ENCODE data around the gene PFDN2. TPM values are rescaled to one million over a fixed set of nuclear protein-coding genes. Genes with fewer than 3 reads are reported as not detected.

PFDN2 gene
- polyA plus RNA-seq, 3 donors from 2014 or later = 63.4 to 84.4 (median 83.0) TPM

- H3K9me3 Mint-ChIP-seq = no peaks in the 10 kb centered on the region
- no peak within 1 kb of the TSS for H3K27ac Mint-ChIP-seq
- peaks cover 1 to 4% (median 3%) of the 10 kb centered on the region in 3 donors for H3K27me3 Mint-ChIP-seq (ENCODE audit: low read depth in 3 of 3)
- no peak within 1 kb of the TSS for H3K4me3 Mint-ChIP-seq
- no peak for DNase-seq
- H3K4me1 Mint-ChIP-seq = no peaks in the 10 kb centered on the region
- H3K36me3 Mint-ChIP-seq = no peaks in the 10 kb centered on the region
Measured at GRCh38 chr1:161089251-161089924, 28.4 kb downstream of the PFDN2 start, which contains the start of gene NECTIN4. Gene NECTIN4, minus strand, starts transcription at chr1:161089558. Its CDS starts 262 bp downstream, at chr1:161089296.

DNA sequence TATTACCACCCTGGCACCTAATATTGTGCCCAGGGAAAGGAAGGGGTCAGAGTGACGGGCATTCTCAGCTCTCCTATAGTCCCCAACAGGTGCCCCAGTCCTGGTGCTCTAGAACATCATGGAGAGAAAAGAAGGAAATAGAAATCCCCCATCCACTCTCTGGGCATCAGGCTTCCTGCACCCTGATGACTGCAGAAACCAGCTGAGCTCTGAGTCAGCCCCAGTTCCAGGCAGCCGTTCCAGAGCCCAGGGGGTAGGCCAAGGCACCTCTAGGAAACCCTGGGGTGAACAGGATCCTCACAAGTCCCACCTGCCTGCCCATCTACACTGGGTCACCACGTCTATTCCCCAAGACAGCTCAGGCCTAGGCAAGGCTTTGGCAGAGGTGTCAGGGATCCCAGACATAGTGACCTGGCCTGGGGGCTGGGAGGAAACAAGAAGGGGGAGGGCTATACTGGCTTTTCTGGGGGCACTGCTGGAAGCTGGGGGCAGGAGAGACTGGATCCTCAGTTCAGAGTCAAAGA, 29.2 kb downstream of the PFDN2 start:
- H3K4me3 Mint-ChIP-seq = no peak overlapping the region
- H3K9me3 Mint-ChIP-seq = no peaks in the 10 kb centered on the region
- no peaks in the 10 kb centered on the region for H3K4me1 Mint-ChIP-seq
- no peaks in the 10 kb centered on the region for H3K36me3 Mint-ChIP-seq
- DNase-seq = no peak
- peaks cover under 1 to 4% (median 1%) of the 10 kb centered on the region in 3 donors for H3K27me3 Mint-ChIP-seq (ENCODE audit: low read depth in 3 of 3)
- no peak overlapping the region for H3K27ac Mint-ChIP-seq

DNA sequence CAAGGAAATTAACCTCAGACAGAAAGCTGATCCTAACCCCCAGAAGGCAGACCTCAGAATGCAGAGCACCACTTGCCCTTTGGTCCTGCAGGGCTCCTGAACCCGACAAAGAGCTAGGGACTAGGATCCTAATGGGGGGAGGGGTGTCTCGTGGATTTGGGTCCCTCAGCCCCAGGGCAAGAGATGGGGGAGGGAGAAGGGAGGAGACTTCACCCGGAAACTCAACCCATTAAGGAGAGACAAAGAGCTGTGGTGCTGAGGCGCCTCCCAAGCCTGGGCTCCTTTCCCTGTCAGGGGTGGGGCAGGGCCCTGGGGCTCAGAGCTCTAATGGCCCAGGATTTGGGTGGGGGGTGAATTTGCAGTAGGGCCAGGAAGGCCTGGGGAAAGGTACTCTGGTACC, 31.4 kb downstream of the PFDN2 start:
- Mint-ChIP-seq H3K36me3 (no peaks in the 10 kb centered on the region), H3K9me3 (no peaks in the 10 kb centered on the region), H3K4me1 (no peaks in the 10 kb centered on the region), H3K4me3 (no peak overlapping the region), H3K27ac (no peak overlapping the region), H3K27me3 (ENCODE audit: low read depth in 3 of 3) (peaks cover 0 to 2% (median 1%) of the 10 kb centered on the region in 3 donors)
- DNase-seq = no peak

GRCh38 chr1:161085165-161085564, 32.7 kb downstream of the PFDN2 start:
- H3K27me3 Mint-ChIP-seq (ENCODE audit: low read depth in 3 of 3) = peaks cover 0 to 2% (median 1%) of the 10 kb centered on the region in 3 donors
- no peak overlapping the region for H3K4me3 Mint-ChIP-seq
- no peak overlapping the region for H3K27ac Mint-ChIP-seq
- no peak for DNase-seq
- no peaks in the 10 kb centered on the region for H3K4me1 Mint-ChIP-seq
- H3K9me3 Mint-ChIP-seq = no peaks in the 10 kb centered on the region
- H3K36me3 Mint-ChIP-seq = no peaks in the 10 kb centered on the region

- H3K9me3 Mint-ChIP-seq = no peaks in the 10 kb centered on the region
- no peak overlapping the region for H3K4me3 Mint-ChIP-seq
- H3K27ac Mint-ChIP-seq = no peak overlapping the region
- no peaks in the 10 kb centered on the region for H3K4me1 Mint-ChIP-seq
- peaks cover 0 to 2% (median 1%) of the 10 kb centered on the region in 3 donors for H3K27me3 Mint-ChIP-seq (ENCODE audit: low read depth in 3 of 3)
- no peaks in the 10 kb centered on the region for H3K36me3 Mint-ChIP-seq
- DNase-seq = no peak
Measured at GRCh38 chr1:161084597-161084988, 33.2 kb downstream of the PFDN2 start.

GRCh38 chr1:161083748-161084596, 33.9 kb downstream of the PFDN2 start:
- no peak for DNase-seq
- peaks cover 0 to 2% (median 1%) of the 10 kb centered on the region in 3 donors for H3K27me3 Mint-ChIP-seq (ENCODE audit: low read depth in 3 of 3)
- H3K36me3 Mint-ChIP-seq = no peaks in the 10 kb centered on the region
- no peaks in the 10 kb centered on the region for H3K4me1 Mint-ChIP-seq
- no peaks in the 10 kb centered on the region for H3K9me3 Mint-ChIP-seq
- H3K4me3 Mint-ChIP-seq = no peak overlapping the region
- no peak overlapping the region for H3K27ac Mint-ChIP-seq

DNA sequence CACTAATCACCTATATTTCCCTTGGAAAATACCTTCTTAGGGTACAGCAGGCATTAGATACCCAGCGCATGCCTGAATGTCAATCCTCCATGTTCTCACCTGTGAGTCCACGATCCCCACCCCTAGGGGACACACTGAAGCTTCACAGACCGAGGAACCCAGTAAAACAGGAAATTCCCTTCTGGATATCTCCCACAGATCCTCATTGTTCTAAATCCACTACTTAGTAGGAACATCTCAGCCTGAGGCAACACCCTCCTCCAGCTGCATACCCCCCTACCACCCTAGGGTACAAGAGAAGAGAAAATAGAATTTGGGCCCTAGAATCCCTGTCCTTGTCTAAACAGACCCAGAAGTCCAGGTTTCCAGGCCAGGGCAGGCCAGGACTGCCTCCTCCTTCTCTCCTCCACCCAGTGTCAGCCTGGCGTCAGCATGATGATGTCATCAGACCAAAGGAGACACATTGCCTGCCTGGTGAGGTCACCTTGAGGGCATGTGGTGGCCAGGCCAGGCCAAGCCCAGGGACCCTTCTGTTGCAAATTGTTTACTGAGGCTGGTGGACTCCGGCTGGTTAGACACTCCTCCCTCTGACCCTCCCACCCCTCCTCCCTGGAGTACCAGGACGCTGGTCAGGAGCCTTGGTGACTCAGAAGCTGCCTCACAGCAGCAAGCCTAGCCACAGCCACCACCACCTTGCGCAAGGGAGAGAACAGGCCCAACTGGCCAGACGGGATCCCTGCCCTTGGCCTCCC, 34.7 kb downstream of the PFDN2 start:
- H3K27me3 Mint-ChIP-seq (ENCODE audit: low read depth in 3 of 3) = peaks cover 0 to 6% (median 0%) of the 10 kb centered on the region in 3 donors
- no peaks in the 10 kb centered on the region for H3K36me3 Mint-ChIP-seq
- no peaks in the 10 kb centered on the region for H3K9me3 Mint-ChIP-seq
- no peak overlapping the region for H3K27ac Mint-ChIP-seq
- no peak overlapping the region for H3K4me3 Mint-ChIP-seq
- no peaks in the 10 kb centered on the region for H3K4me1 Mint-ChIP-seq
- DNase-seq = no peak

GRCh38 chr1:161082483-161082882, 35.4 kb downstream of the PFDN2 start:
- DNase-seq = no peak
- Mint-ChIP-seq H3K36me3 (no peaks in the 10 kb centered on the region), H3K4me3 (no peak overlapping the region), H3K9me3 (no peaks in the 10 kb centered on the region), H3K27ac (no peak overlapping the region), H3K4me1 (no peaks in the 10 kb centered on the region), H3K27me3 (ENCODE audit: low read depth in 3 of 3) (peaks cover 0 to 6% (median 0%) of the 10 kb centered on the region in 3 donors)

GRCh38 chr1:161081519-161081918, 36.3 kb downstream of the PFDN2 start:
- H3K4me1 Mint-ChIP-seq = no peaks in the 10 kb centered on the region
- H3K4me3 Mint-ChIP-seq = no peak overlapping the region
- H3K27me3 Mint-ChIP-seq (ENCODE audit: low read depth in 3 of 3) = peaks cover 0 to 6% (median 0%) of the 10 kb centered on the region in 3 donors
- H3K9me3 Mint-ChIP-seq = no peaks in the 10 kb centered on the region
- H3K36me3 Mint-ChIP-seq = no peaks in the 10 kb centered on the region
- DNase-seq = no peak
- H3K27ac Mint-ChIP-seq = no peak overlapping the region

GRCh38 chr1:161080441-161081405, 37.1 kb downstream of the PFDN2 start:
- Mint-ChIP-seq H3K36me3 (no peaks in the 10 kb centered on the region), H3K4me1 (no peaks in the 10 kb centered on the region), H3K9me3 (no peaks in the 10 kb centered on the region), H3K27ac (no peak overlapping the region), H3K27me3 (ENCODE audit: low read depth in 3 of 3) (peaks cover 0 to 3% (median 0%) of the 10 kb centered on the region in 3 donors), H3K4me3 (no peak overlapping the region)
- no peak for DNase-seq

GRCh38 chr1:161079436-161080110, 38.3 kb downstream of the PFDN2 start:
- Mint-ChIP-seq H3K4me3 (no peak overlapping the region), H3K36me3 (no peaks in the 10 kb centered on the region), H3K9me3 (no peaks in the 10 kb centered on the region), H3K27me3 (ENCODE audit: low read depth in 3 of 3) (peaks cover 0 to 3% (median 0%) of the 10 kb centered on the region in 3 donors), H3K27ac (no peak overlapping the region), H3K4me1 (no peaks in the 10 kb centered on the region)
- no peak for DNase-seq

DNA sequence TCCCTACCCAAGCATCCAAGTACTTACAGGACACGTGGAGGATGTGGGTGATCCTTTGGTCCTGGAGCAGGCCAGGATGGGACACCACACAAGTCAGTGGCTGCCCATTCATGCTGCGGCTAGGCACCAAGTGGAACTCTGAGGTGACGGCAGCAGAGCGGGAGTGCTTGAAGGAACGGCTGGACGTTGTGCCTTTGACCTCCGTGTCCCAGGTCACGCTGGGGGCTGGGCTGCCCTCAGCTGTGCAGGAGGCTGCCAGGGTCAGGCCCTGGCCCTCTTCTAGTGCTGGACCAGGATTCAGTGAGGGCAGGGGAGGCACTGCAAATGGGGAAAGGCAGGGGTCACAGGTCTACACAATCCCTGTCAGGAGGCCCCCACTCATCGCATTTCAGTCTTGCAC, 40.4 kb downstream of the PFDN2 start:
- DNase-seq = no peak

More for the DNA sequence above, 40.4 kb downstream of the PFDN2 start:
- no peaks in the 10 kb centered on the region for H3K36me3 Mint-ChIP-seq
- peaks cover 0 to 3% (median 0%) of the 10 kb centered on the region in 3 donors for H3K27me3 Mint-ChIP-seq (ENCODE audit: low read depth in 3 of 3)
- H3K4me3 Mint-ChIP-seq = no peak overlapping the region
- H3K27ac Mint-ChIP-seq = no peak overlapping the region
- H3K4me1 Mint-ChIP-seq = peaks cover 1 to 9% of the 10 kb centered on the region in 2 donors
- no peaks in the 10 kb centered on the region for H3K9me3 Mint-ChIP-seq

All from immature natural killer cell (primary cell).